Neuronal stem cell (in vitro differentiated cells): ENCODE results near the gene DNPEP.

Experiments used
- DNase-seq: peaks from one replicate; pipeline ENCODE4 v3.0.0-alpha.2; 2013; ENCODE audit warnings: low spot score
- H2AFZ ChIP-seq: one replicate; pipeline ENCODE4 v1.6.1; 2013; ENCODE audit warnings: mild to moderate bottlenecking, low read length, inconsistent platforms
- H2AK5ac ChIP-seq: 2 replicates; pipeline ENCODE4 v1.6.1; 2013; ENCODE audit warnings: low read depth, mild to moderate bottlenecking, inconsistent platforms, low read length, moderate library complexity, mixed read lengths
- H2BK120ac ChIP-seq: 2 replicates; pipeline ENCODE4 v1.6.1; 2013; ENCODE audit warnings: low read depth, mild to moderate bottlenecking, inconsistent platforms, low read length, moderate library complexity, mixed read lengths
- H2BK12ac ChIP-seq: one replicate; pipeline ENCODE4 v1.6.1; 2013; ENCODE audit warnings: low read length, inconsistent platforms
- H2BK15ac ChIP-seq: 2 replicates; pipeline ENCODE4 v1.6.1; 2013; ENCODE audit warnings: mild to moderate bottlenecking, low read length, inconsistent platforms, mixed read lengths
- H2BK5ac ChIP-seq: one replicate; pipeline ENCODE4 v1.6.1; 2013; ENCODE audit warnings: inconsistent platforms, mild to moderate bottlenecking, low read length, moderate library complexity
- H3K14ac ChIP-seq: one replicate; pipeline ENCODE4 v1.6.1; 2013; ENCODE audit warnings: low read length, inconsistent platforms
- H3K18ac ChIP-seq: 2 replicates; pipeline ENCODE4 v1.6.1; 2013; ENCODE audit warnings: low read length, inconsistent platforms
- H3K23ac ChIP-seq: 2 replicates; pipeline ENCODE4 v1.6.1; 2013; ENCODE audit warnings: low read depth, mild to moderate bottlenecking, mixed read lengths, low read length, inconsistent platforms; ENCODE audit not compliant: poor library complexity
- H3K27ac ChIP-seq: replicated peaks from 3 replicates; pipeline ENCODE4 v1.5.1; 2013; ENCODE audit warnings: low read length, inconsistent platforms
- H3K27me3 ChIP-seq, 3 experiments: 2 replicates each; pipeline ENCODE4 v1.6.1; 2013; ENCODE audit warnings: low read length in 3 of 3, mild to moderate bottlenecking in 2 of 3, inconsistent platforms in 1 of 3, low read depth in 1 of 3, mixed read lengths in 1 of 3, moderate library complexity in 1 of 3; ENCODE audit not compliant: control insufficient read depth in 3 of 3, insufficient read depth in 3 of 3
- H3K36me3 ChIP-seq, 2 donors: replicated peaks in 1 of 2; 2 replicates each; pipeline ENCODE4 v1.6.1; 2013; ENCODE audit warnings: low read length in 2 of 2; ENCODE audit not compliant: control insufficient read depth in 2 of 2, insufficient read depth in 2 of 2
- H3K4ac ChIP-seq: 2 replicates; pipeline ENCODE4 v1.6.1; 2013; ENCODE audit warnings: inconsistent platforms, mild to moderate bottlenecking, low read length, moderate library complexity
- H3K4me1 ChIP-seq, 2 donors: 1 replicate in 1 of 2; 2 replicates in 1 of 2; pipeline ENCODE4 v1.6.1; 2013; ENCODE audit warnings: low read length in 2 of 2, low read depth in 1 of 2; ENCODE audit not compliant: control insufficient read depth in 2 of 2, insufficient read depth in 1 of 2
- H3K4me2 ChIP-seq: one replicate; pipeline ENCODE4 v1.6.1; 2013; ENCODE audit warnings: mild to moderate bottlenecking, low read length, inconsistent platforms; ENCODE audit not compliant: insufficient read depth, poor library complexity, severe bottlenecking
- H3K4me3 ChIP-seq, 2 donors: 2 replicates each; pipeline ENCODE4 v1.5.1; 2013; ENCODE audit warnings: low read length in 2 of 2, mild to moderate bottlenecking in 2 of 2, inconsistent platforms in 1 of 2, moderate library complexity in 1 of 2
- H3K79me1 ChIP-seq: one replicate; pipeline ENCODE4 v1.6.1; 2013; ENCODE audit warnings: low read depth, mild to moderate bottlenecking, inconsistent platforms, low read length, moderate library complexity
- H3K9ac ChIP-seq: one replicate; pipeline ENCODE4 v1.6.1; 2013; ENCODE audit warnings: mild to moderate bottlenecking, low read depth, low read length, inconsistent platforms; ENCODE audit not compliant: poor library complexity
- H3K9me3 ChIP-seq, 2 donors: replicated peaks in 1 of 2; 2 replicates each; pipeline versions ENCODE3 to v1.6.1; 2013; ENCODE audit warnings: low read length in 2 of 2, mild to moderate bottlenecking in 2 of 2, inconsistent platforms in 1 of 2, low read depth in 1 of 2, mixed read lengths in 1 of 2, moderate library complexity in 1 of 2; ENCODE audit not compliant: control insufficient read depth in 2 of 2, insufficient read depth in 1 of 2
- H4K8ac ChIP-seq: one replicate; pipeline ENCODE4 v1.6.1; 2013; ENCODE audit warnings: low read depth, mild to moderate bottlenecking, inconsistent platforms, low read length, moderate library complexity
- H4K91ac ChIP-seq: one replicate; pipeline ENCODE4 v1.6.1; 2013; ENCODE audit warnings: low read length, low read depth, mild to moderate bottlenecking, inconsistent platforms; ENCODE audit not compliant: poor library complexity
- WGBS, 2 donors: extraction: QIAGEN DNeasy Blood & Tissue Kit; methylation state at CpG; one replicate each; pipeline ENCODE4 v1.1.7; 2013; ENCODE audit warnings: missing lambda C conversion rate in 2 of 2, mixed read lengths in 1 of 2; ENCODE audit not compliant: insufficient read length in 2 of 2, insufficient replicate concordance in 1 of 2; ENCODE audit errors: extremely low coverage in 2 of 2; 5-methylcytosine and 5-hydroxymethylcytosine counted together

The DNPEP gene

DNA sequence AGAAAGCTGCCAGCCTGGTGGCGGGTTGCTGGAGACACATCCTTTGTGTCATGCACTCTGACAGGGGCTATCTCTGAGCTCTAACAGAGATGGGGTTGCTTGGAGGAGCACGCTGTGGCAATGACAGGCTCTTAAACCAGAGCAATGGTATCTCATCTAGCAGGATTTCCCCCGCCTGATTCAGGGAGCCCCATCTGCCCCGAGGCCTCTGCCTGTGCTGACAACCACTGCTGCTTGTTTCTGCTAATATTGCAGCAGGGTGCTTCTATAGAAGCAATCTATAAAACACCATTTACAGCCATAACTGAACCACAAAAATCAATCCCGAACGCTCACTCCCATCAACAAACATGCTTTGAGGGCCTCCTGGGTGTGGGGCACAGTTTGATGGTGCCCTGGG, 12.8 kb upstream of the DNPEP start:
- H2AK5ac ChIP-seq = peak overlapping the region; percentile 40
- H4K8ac ChIP-seq = no peak overlapping the region
- no peak overlapping the region for H4K91ac ChIP-seq
- H2BK15ac ChIP-seq = no peak overlapping the region
- no peak overlapping the region for H3K4me2 ChIP-seq
- no peak overlapping the region for H3K14ac ChIP-seq
- no peak for DNase-seq
- H2BK120ac ChIP-seq = no peak overlapping the region
- H3K4me1 ChIP-seq = peaks cover 8 to 10% of the 10 kb centered on the region in 2 donors
- no peak overlapping the region for H3K4ac ChIP-seq
- H3K23ac ChIP-seq = no peak overlapping the region
- no peak overlapping the region for H2BK5ac ChIP-seq
- H2BK12ac ChIP-seq = no peak overlapping the region
- H2AFZ ChIP-seq = no peak overlapping the region
- no peak overlapping the region for H3K27ac ChIP-seq
- no peak overlapping the region for H3K4me3 ChIP-seq
- WGBS, 2 donors = no CpG with 5 or more reads among the region's 6 CpGs
- no peak overlapping the region for H3K18ac ChIP-seq
- peaks cover 0 to 28% (median 0%) of the 10 kb centered on the region in 3 experiments for H3K27me3 ChIP-seq
- H3K9me3 ChIP-seq = no peaks in the 10 kb centered on the region
- H3K79me1 ChIP-seq = no peaks in the 10 kb centered on the region
- H3K9ac ChIP-seq = no peak overlapping the region
- H3K36me3 ChIP-seq = no peaks in the 10 kb centered on the region

GRCh38 chr2:219399716-219400478, 12.2 kb upstream of the DNPEP start:
- Histone ChIP-seq H3K4me3 (no peak overlapping the region), H3K4ac (no peak overlapping the region), H3K14ac (no peak overlapping the region), H3K9me3 (no peaks in the 10 kb centered on the region), H3K18ac (no peak overlapping the region), H2BK12ac (no peak overlapping the region), H3K27ac (no peak overlapping the region), H2BK5ac (no peak overlapping the region), H2AFZ (no peak overlapping the region), H3K36me3 (no peaks in the 10 kb centered on the region), H3K79me1 (no peaks in the 10 kb centered on the region), H2AK5ac (no peak overlapping the region), H3K4me1 (peaks cover 8 to 10% of the 10 kb centered on the region in 2 donors), H3K9ac (no peak overlapping the region), H3K4me2 (no peak overlapping the region), H4K91ac (no peak overlapping the region), H4K8ac (no peak overlapping the region), H3K23ac (no peak overlapping the region), H3K27me3 (peaks cover 0 to 30% (median 0%) of the 10 kb centered on the region in 3 experiments), H2BK120ac (no peak overlapping the region), H2BK15ac (no peak overlapping the region)
- WGBS, 2 donors = no CpG with 5 or more reads among the region's 14 CpGs
- DNase-seq = no peak

DNA sequence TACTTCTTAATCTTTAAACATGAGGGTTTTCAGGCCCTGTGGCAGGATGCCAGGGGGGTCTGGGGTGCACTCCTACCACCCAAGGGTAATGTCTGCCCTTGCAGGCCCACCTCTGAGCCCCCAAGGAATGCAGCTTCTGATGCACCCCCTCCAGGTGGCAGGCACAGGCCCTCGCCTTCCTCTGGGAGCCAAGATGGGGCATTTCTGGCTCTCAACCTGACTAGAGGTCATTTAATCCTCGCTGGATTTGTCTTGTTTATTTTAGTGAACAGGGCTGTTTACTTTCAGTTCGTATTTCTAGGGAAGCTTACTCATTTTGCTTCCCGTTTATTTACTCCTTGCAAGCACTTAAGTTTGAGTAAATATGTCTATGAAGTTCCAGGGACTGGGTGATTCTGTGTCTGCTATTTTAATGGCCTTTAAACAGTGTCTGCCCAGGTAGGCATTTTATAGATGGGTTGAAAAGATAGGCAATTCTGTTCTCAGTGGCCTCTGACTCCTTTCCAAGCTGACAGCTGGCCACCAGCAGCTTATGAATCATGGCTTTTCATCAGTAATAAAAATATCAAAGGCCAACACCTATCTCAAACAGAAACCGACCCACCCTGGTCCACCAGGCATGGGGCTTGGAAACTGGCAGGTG, 11.1 kb upstream of the DNPEP start:
- Histone ChIP-seq H3K18ac (no peak overlapping the region), H3K9me3 (no peaks in the 10 kb centered on the region), H2BK12ac (no peak overlapping the region), H3K79me1 (no peaks in the 10 kb centered on the region), H3K36me3 (no peaks in the 10 kb centered on the region), H3K4me2 (no peak overlapping the region), H3K14ac (no peak overlapping the region), H3K27me3 (peaks cover 0 to 23% (median 0%) of the 10 kb centered on the region in 3 experiments), H3K4ac (no peak overlapping the region), H2BK5ac (no peak overlapping the region), H3K9ac (no peak overlapping the region), H3K27ac (no peak overlapping the region), H2BK120ac (no peak overlapping the region), H2AFZ (no peak overlapping the region), H4K8ac (no peak overlapping the region), H3K4me3 (no peak overlapping the region), H3K23ac (no peak overlapping the region), H2AK5ac (no peak overlapping the region), H3K4me1 (peaks cover 8 to 10% of the 10 kb centered on the region in 2 donors), H4K91ac (no peak overlapping the region), H2BK15ac (no peak overlapping the region)
- WGBS, 2 donors = no CpG with 5 or more reads among the region's 5 CpGs
- DNase-seq = no peak

- Histone ChIP-seq H3K4me1 (peaks cover 2 to 3% of the 10 kb centered on the region in 2 donors), H4K91ac (no peak overlapping the region), H3K18ac (no peak overlapping the region), H3K36me3 (no peaks in the 10 kb centered on the region), H3K14ac (no peak overlapping the region), H3K79me1 (no peaks in the 10 kb centered on the region), H2BK12ac (no peak overlapping the region), H2BK120ac (no peak overlapping the region), H3K27ac (no peak overlapping the region), H2BK15ac (no peak overlapping the region), H3K23ac (no peak overlapping the region), H3K9me3 (no peaks in the 10 kb centered on the region), H3K4ac (no peak overlapping the region), H3K9ac (no peak overlapping the region), H4K8ac (no peak overlapping the region), H2AK5ac (no peak overlapping the region), H2AFZ (no peak overlapping the region), H3K27me3 (peaks cover 0 to 19% (median 0%) of the 10 kb centered on the region in 3 experiments), H3K4me2 (no peak overlapping the region), H2BK5ac (no peak overlapping the region), H3K4me3 (no peak overlapping the region)
- no CpG with 5 or more reads among the region's 6 CpGs for WGBS, 2 donors
- DNase-seq = no peak
Measured at GRCh38 chr2:219396863-219397457, 9.2 kb upstream of the DNPEP start.
